ENCODE results near the gene PGC. TPM values are rescaled to one million over a fixed set of nuclear protein-coding genes. Genes with fewer than 3 reads are reported as not detected.
A peak's percentile ranks its signal among the peaks of the same experiment; 100 is the strongest.

Gene PGC
- total and polyA plus RNA-seq, 9 of the 15 experiments (the other 6 are each of a cell fraction or from before 2014, with no cell fraction given): 0.17 to 0.40 TPM; not detected in 7

GRCh38 chr6:41713650-41714291 is 33.4 kb downstream of the PGC start:
- ChIA-PET POLR2A (interaction anchor here (0.6 kb wide), 1 partner anchor 9 kb away, joined by 4 read pairs; no protein-coding TSS in a partner anchor), CTCF (ENCODE audit: low intra/inter-chr PET ratio) (no interaction called here)
- ATAC-seq: no peak
- DNase-seq (ENCODE audit: extremely low read depth in 1 of 4, low spot score in 3 of 4): no peak
- Histone ChIP-seq H3K9me1 (ENCODE audit: control insufficient read depth, insufficient read depth, low read length) (no peaks in the 10 kb centered on the region), H3K4me1 (replicated peaks in 1 of 2; ENCODE audit: control insufficient read depth in 2 of 2, insufficient read depth in 2 of 2, low read length in 2 of 2) (peaks cover 0 to 14% of the 10 kb centered on the region in 2 experiments; a peak in 2 of 5 replicates), H3K27me3 (ENCODE audit: control insufficient read depth in 2 of 2, insufficient read depth in 2 of 2, low read length in 2 of 2) (peaks cover 2 to 44% of the 10 kb centered on the region in 2 experiments; a peak in 4 of 5 replicates), H4K20me1 (replicated peaks; ENCODE audit: control insufficient read depth, insufficient read depth, low read length) (peaks cover 15% of the 10 kb centered on the region; the same call in 1 of the 2 replicates), H3K36me3 (ENCODE audit: control insufficient read depth, insufficient read depth, low read length) (no peaks in the 10 kb centered on the region), H3K4me3 (no peak overlapping the region), H3K9ac (ENCODE audit: insufficient read depth in 1 of 2, low read depth in 2 of 2, low read length in 2 of 2) (peak overlapping the region in 1 of 2 experiments; percentile 4; a peak in 1 of 4 replicates), H3K27ac (ENCODE audit: extremely low read depth, low read depth, low read length) (no peak overlapping the region), H2AFZ (ENCODE audit: low read depth, low read length) (no peak overlapping the region), H3K4me2 (ENCODE audit: insufficient read depth, low read length) (no peak overlapping the region), H3K79me2 (ENCODE audit: control insufficient read depth, insufficient read depth, low read length) (no peaks in the 10 kb centered on the region), H3K9me3 (replicated peaks; ENCODE audit: control insufficient read depth, insufficient read depth, low read depth, low read length) (no peaks in the 10 kb centered on the region)
- WGBS (ENCODE audit: insufficient coverage, low coverage, missing lambda C conversion rate): 23% methylated on average over 11 of the region's 14 CpGs
- no TSS peak for BruUV-seq (replicated peaks)
- no peak for FAIRE-seq
- in situ Hi-C loops (cut with MboI): no loop called here
- intact Hi-C loops (cut with micrococcal nuclease): no loop called here
- TF ChIP-seq CGGBP1 (CRISPR knock-in tag; IDR thresholded peaks at IDR 0.05) (no peak), RFX1 (IDR thresholded peaks at IDR 0.05) (no peak), ZNF398 (CRISPR knock-in tag; IDR thresholded peaks at IDR 0.05) (no peak), PRDM10 (IDR thresholded peaks at IDR 0.05; ENCODE audit: partially characterized antibody) (no peak), NR0B1 (IDR thresholded peaks at IDR 0.05; ENCODE audit: partially characterized antibody) (no peak), ZNF785 (CRISPR knock-in tag; IDR thresholded peaks at IDR 0.05) (no peak), TRIM28 (IDR thresholded peaks at IDR 0.05) (no peak), NFIC (IDR thresholded peaks at IDR 0.05) (no peak), ZNF263 (CRISPR knock-in tag; IDR thresholded peaks at IDR 0.05; ENCODE audit: borderline replicate concordance) (peak; percentile 51; the same call in 1 of the 2 replicates), RFX5 (IDR thresholded peaks at IDR 0.05; ENCODE audit: low read depth, low read length) (no peak), BACH1 (tag; IDR thresholded peaks at IDR 0.05) (no peak), ZBED1 (IDR thresholded peaks at IDR 0.05) (no peak), RBM14 (IDR thresholded peaks at IDR 0.05; ENCODE audit: borderline replicate concordance, insufficient read depth, low read depth, low read length) (no peak), CREM (IDR thresholded peaks at IDR 0.05; ENCODE audit: low read depth) (no peak), MXD1 (CRISPR knock-in tag; IDR thresholded peaks at IDR 0.05; ENCODE audit: borderline replicate concordance, poor library complexity, severe bottlenecking) (no peak)
